ENCODE results near the gene ERMN. TPM values are rescaled to one million over a fixed set of nuclear protein-coding genes. Genes with fewer than 3 reads are reported as not detected.
"Not testable (repeated sequence)": the region's sequence is repeated elsewhere in the genome, so short reads cannot be mapped to it uniquely, and the experiment has no call there.

ERMN gene, protein sequence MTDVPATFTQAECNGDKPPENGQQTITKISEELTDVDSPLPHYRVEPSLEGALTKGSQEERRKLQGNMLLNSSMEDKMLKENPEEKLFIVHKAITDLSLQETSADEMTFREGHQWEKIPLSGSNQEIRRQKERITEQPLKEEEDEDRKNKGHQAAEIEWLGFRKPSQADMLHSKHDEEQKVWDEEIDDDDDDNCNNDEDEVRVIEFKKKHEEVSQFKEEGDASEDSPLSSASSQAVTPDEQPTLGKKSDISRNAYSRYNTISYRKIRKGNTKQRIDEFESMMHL
- total RNA-seq = not detected in 2 replicates

GRCh38 chr2:157325786-157326185 is at the start of gene ERMN:
Gene ERMN, minus strand, starts transcription at chr2:157325824. Its CDS starts 182 bp downstream, at chr2:157325642.
- no peak for DNase-seq (ENCODE audit: low read depth)
- no peak within 1 kb of the TSS for H3K4me3 ChIP-seq (ENCODE audit: low read depth, low read length)
- TF ChIP-seq CTCF (IDR thresholded peaks at IDR 0.05; ENCODE audit: insufficient read depth, low read depth, low read length) = no peak

- H3K4me3 ChIP-seq (ENCODE audit: low read depth, low read length) = no peak overlapping the region
- DNase-seq (ENCODE audit: low read depth) = no peak
- no peak for TF ChIP-seq CTCF (IDR thresholded peaks at IDR 0.05; ENCODE audit: insufficient read depth, low read depth, low read length)
Observed at GRCh38 chr2:157375384-157375783, 49.8 kb upstream of the ERMN start.

DNA sequence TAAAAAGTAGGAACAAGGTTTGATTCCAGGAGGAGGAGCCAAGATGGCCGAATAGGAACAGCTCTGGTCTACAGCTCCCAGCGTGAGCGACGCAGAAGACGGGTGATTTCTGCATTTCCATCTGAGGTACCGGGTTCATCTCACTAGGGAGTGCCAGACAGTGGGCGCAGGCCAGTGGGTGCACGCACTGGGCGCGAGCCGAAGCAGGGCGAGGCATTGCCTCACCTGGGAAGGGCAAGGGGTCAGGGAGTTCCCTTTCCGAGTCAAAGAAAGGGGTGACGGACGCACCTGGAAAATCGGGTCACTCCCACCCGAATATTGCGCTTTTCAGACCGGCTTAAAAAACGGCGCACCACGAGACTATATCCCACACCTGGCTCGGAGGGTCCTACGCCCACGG is 42.9 kb upstream of the ERMN start:
- DNase-seq (ENCODE audit: low read depth); H3K4me3 ChIP-seq (ENCODE audit: low read depth, low read length): not testable (repeated sequence)

DNA sequence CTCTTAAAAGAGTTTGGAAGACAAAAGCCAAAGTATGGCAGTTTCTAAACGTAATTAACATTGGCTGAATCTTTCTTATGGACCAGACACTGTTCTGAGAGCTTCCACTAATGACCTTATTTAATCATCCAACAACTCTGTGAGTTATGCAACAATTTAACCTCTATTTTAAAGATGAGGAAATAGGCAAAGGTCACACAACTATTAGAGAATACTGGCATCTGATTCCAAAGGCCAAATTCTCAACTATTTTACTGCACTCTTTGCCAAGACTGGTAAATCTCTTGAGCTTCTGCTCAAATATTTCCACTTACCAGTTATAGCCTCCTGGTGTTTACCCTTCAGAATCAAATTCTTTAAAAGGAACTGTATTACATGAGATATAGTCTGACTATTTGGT is 42.1 kb upstream of the ERMN start:
- no peak for DNase-seq (ENCODE audit: low read depth)
- no peak for TF ChIP-seq CTCF (IDR thresholded peaks at IDR 0.05; ENCODE audit: insufficient read depth, low read depth, low read length)
- no peak overlapping the region for H3K4me3 ChIP-seq (ENCODE audit: low read depth, low read length)

DNA sequence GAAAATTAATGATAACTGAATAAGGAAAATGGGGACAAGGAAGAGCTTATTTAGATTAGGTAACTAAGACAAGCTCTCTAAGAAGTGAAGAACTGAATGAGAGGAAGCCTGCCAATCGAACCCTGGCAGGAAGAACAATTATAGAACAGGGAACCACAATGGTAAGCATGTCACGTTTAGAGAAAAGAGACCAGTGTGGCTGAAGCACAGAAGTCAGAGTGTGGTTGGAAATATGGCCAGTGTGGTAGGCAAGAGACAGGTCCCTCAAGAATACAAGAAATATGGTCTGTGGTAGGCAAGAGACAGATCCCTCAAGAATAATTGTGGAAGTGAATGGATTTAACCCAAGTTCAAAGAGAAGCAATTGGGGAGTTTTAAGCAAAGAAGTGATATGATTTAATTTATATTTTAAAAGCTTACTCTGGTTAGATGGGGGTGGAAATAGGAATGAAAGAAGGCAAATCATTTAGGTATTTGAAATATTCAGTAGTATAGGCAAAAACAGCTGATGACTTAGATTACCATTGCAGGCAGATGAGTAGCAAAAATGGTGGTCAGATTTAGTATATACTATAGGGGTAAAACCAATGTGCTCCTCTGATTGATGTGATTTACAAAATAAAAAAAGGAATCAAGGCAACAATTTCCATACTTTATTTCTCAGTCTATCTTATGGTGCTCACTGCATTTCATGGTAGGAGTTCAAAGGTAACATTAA is 38.8 kb upstream of the ERMN start:
- no peak overlapping the region for H3K4me3 ChIP-seq (ENCODE audit: low read depth, low read length)
- DNase-seq (ENCODE audit: low read depth) = no peak
- TF ChIP-seq CTCF (IDR thresholded peaks at IDR 0.05; ENCODE audit: insufficient read depth, low read depth, low read length) = no peak

- peak; percentile 9 for DNase-seq (ENCODE audit: low read depth)
- H3K4me3 ChIP-seq (ENCODE audit: low read depth, low read length) = no peak overlapping the region
- no peak for TF ChIP-seq CTCF (IDR thresholded peaks at IDR 0.05; ENCODE audit: insufficient read depth, low read depth, low read length)
Observed at GRCh38 chr2:157363612-157364101, 38.0 kb upstream of the ERMN start.

DNA sequence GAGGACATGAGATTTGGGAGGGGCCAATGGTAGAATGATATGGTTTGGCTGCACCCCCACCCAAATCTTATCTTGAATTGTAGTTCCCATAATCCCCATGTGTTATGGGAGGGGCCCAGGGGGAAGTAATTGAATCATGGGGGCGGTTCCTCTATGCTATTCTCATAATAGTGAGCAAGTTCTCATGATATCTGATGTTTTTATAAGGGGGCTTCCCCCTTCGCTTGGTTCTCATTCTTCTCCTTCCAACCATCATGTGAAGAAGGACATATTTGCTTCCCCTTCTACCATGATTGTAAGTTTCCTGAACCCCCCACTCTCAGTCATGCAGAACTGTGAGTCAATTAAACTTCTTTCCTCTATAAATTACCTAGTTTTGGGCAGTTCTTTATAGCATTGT is 37.0 kb upstream of the ERMN start:
- no peak overlapping the region for H3K4me3 ChIP-seq (ENCODE audit: low read depth, low read length)

More for the DNA sequence above, 37.0 kb upstream of the ERMN start:
- no peak for TF ChIP-seq CTCF (IDR thresholded peaks at IDR 0.05; ENCODE audit: insufficient read depth, low read depth, low read length)
- DNase-seq (ENCODE audit: low read depth) = no peak
